Measurements from ENCODE around the gene TMEM114.
A peak's percentile ranks its signal among the peaks of the same experiment; 100 is the strongest.
"Not testable (repeated sequence)": the region's sequence is repeated elsewhere in the genome, so short reads cannot be mapped to it uniquely, and the experiment has no call there.

The TMEM114 gene

GRCh38 chr16:8572919-8573724 is 17.2 kb downstream of the TMEM114 start:
- DNase-seq = no peak

- no peak for DNase-seq
These were observed 18.0 kb downstream of the TMEM114 start for GRCh38 chr16:8572063-8572918.

- no peak for DNase-seq
These were observed 19.2 kb downstream of the TMEM114 start for GRCh38 chr16:8571061-8571596.

- DNase-seq = not testable (repeated sequence)
These were observed 19.9 kb downstream of the TMEM114 start for GRCh38 chr16:8570393-8570792.

GRCh38 chr16:8569650-8570346 is 20.5 kb downstream of the TMEM114 start:
- no peak for DNase-seq

GRCh38 chr16:8568231-8568617 is 22.1 kb downstream of the TMEM114 start:
- no peak for DNase-seq

- DNase-seq = peak; percentile 78
These were observed 22.7 kb downstream of the TMEM114 start for GRCh38 chr16:8567355-8568230.

GRCh38 chr16:8565498-8565897 is 24.8 kb downstream of the TMEM114 start:
- no peak for DNase-seq

GRCh38 chr16:8564934-8565345 is 25.4 kb downstream of the TMEM114 start:
- DNase-seq = no peak

- DNase-seq = not testable (repeated sequence)
These were observed 26.3 kb downstream of the TMEM114 start for GRCh38 chr16:8563944-8564540.

- no peak for DNase-seq
These were observed 28.8 kb downstream of the TMEM114 start for GRCh38 chr16:8561496-8561895.

- DNase-seq = no peak
These were observed 34.9 kb downstream of the TMEM114 start for GRCh38 chr16:8555400-8555799.

- no peak for DNase-seq
These were observed 35.4 kb downstream of the TMEM114 start for GRCh38 chr16:8554881-8555280.

GRCh38 chr16:8554022-8554421 is 36.3 kb downstream of the TMEM114 start:
- no peak for DNase-seq

- no peak for DNase-seq
These were observed 37.7 kb downstream of the TMEM114 start for GRCh38 chr16:8552487-8553221.

GRCh38 chr16:8551388-8552332 is 38.7 kb downstream of the TMEM114 start:
- DNase-seq = no peak

- no peak for DNase-seq
These were observed 39.5 kb downstream of the TMEM114 start for GRCh38 chr16:8550728-8551387.

GRCh38 chr16:8549843-8550412 is 40.4 kb downstream of the TMEM114 start:
- no peak for DNase-seq

GRCh38 chr16:8548166-8548565 is 42.1 kb downstream of the TMEM114 start:
- DNase-seq = no peak

All from CD4-positive, alpha-beta T cell treated with Interleukin-17A for 4 hours (primary cell).